ENCODE measurements around the gene THUMPD3.

Gene THUMPD3

DNA sequence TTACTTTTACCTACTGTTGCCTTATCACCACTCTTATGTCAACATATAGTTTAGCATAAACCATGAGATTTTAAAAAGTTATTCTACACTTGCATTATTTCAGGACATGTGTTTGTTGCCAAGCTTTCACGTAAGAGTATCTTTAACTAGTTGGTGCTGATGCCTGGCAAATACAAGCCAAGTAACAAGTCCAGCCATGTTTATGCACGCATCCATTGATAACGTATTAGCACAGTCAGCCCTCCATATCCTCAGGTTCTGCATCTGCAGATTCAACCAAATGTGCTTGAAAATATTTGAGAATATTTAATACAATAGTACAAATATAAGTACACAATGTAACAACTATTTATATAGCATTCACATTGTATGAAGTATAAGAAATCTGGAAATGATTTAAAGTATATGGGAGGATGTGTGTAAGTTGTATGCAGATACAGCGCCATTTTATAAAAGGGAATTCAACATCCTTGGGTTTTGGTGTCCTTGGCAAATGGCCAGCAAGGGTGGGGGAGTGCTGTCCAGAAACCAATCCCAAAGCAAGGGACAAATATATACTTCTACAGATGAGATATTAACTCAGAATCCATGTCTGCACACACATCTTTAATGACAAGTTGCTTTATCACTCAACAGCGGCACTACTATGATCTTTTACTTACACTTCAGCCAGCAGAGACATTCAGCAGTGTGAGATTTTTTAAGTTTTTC is 25.9 kb downstream of the THUMPD3 start:
- Histone ChIP-seq H3K4me1 (ENCODE audit: insufficient read depth, low read length) (peaks cover 17% of the 10 kb centered on the region), H3K9me3 (ENCODE audit: low read length) (no peaks in the 10 kb centered on the region), H3K27ac (ENCODE audit: low read depth, low read length) (no peak overlapping the region), H3K4me3 (ENCODE audit: low read depth in 1 of 2, low read length in 2 of 2) (no peak overlapping the region), H3K27me3 (ENCODE audit: control insufficient read depth in 1 of 2, insufficient read depth in 2 of 2, low read length in 2 of 2) (no peaks in the 10 kb centered on the region), H3K36me3 (ENCODE audit: insufficient read depth, low read length) (peaks cover 82% of the 10 kb centered on the region), H3K9ac (ENCODE audit: low read length) (no peak overlapping the region)

DNA sequence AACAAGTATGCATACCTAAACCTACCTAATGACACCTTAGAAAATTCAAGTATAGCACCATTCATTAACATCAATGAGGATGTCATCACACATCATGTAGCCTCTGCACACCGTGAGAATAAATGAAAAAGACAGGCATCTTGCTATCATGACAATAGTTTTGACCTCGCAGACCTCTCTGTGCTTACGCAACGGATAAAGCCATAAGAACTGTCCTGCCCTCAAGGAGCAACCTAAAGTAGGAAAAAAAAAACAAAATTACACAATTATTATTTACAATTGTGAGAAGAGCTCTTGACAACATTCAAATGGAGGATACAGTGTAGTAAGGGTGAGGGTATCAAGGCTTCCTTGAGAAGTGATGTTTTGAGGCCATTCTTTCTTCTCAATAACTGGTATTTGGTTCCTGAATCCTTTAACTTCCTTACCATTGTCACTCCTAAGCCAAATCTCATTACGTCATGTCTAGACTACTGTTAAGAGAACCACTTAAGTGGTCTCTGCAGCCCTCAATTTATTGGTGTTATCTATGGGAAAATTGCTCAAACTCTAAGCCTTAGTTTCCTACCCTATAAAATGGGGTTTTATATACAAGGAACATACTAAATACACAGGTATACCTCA is 27.5 kb downstream of the THUMPD3 start:
- peaks cover 33% of the 10 kb centered on the region for H3K4me1 ChIP-seq (ENCODE audit: insufficient read depth, low read length)
- no peak overlapping the region for H3K4me3 ChIP-seq (ENCODE audit: low read depth in 1 of 2, low read length in 2 of 2)
- H3K27me3 ChIP-seq (ENCODE audit: control insufficient read depth in 1 of 2, insufficient read depth in 2 of 2, low read length in 2 of 2) = no peaks in the 10 kb centered on the region
- H3K9me3 ChIP-seq (ENCODE audit: low read length) = no peaks in the 10 kb centered on the region
- H3K27ac ChIP-seq (ENCODE audit: low read depth, low read length) = no peak overlapping the region
- H3K9ac ChIP-seq (ENCODE audit: low read length) = no peak overlapping the region
- peaks cover 69% of the 10 kb centered on the region for H3K36me3 ChIP-seq (ENCODE audit: insufficient read depth, low read length)

DNA sequence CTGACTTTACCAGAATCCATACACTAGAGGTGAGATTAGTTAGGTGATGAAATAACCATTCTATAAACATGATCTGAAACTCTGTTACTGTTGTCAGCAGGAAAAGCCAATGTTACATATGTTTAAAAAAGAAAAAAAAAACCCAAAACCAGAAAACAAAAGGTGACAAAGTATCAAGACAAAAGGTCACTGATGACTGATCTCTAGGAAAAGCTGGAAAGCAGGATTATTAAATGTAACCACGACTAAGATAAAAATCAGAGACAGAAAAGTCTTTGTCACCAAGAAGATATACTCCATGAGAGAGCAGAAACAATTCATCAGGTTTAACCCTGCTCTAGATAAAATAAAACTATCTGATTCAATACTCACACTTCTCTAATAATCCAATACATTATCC is 29.2 kb downstream of the THUMPD3 start:
- Histone ChIP-seq H3K36me3 (ENCODE audit: insufficient read depth, low read length) (peaks cover 57% of the 10 kb centered on the region), H3K4me3 (ENCODE audit: low read depth in 1 of 2, low read length in 2 of 2) (no peak overlapping the region), H3K27me3 (ENCODE audit: control insufficient read depth in 1 of 2, insufficient read depth in 2 of 2, low read length in 2 of 2) (no peaks in the 10 kb centered on the region), H3K27ac (ENCODE audit: low read depth, low read length) (no peak overlapping the region), H3K4me1 (ENCODE audit: insufficient read depth, low read length) (peaks cover 36% of the 10 kb centered on the region), H3K9ac (ENCODE audit: low read length) (no peak overlapping the region), H3K9me3 (ENCODE audit: low read length) (no peaks in the 10 kb centered on the region)

DNA sequence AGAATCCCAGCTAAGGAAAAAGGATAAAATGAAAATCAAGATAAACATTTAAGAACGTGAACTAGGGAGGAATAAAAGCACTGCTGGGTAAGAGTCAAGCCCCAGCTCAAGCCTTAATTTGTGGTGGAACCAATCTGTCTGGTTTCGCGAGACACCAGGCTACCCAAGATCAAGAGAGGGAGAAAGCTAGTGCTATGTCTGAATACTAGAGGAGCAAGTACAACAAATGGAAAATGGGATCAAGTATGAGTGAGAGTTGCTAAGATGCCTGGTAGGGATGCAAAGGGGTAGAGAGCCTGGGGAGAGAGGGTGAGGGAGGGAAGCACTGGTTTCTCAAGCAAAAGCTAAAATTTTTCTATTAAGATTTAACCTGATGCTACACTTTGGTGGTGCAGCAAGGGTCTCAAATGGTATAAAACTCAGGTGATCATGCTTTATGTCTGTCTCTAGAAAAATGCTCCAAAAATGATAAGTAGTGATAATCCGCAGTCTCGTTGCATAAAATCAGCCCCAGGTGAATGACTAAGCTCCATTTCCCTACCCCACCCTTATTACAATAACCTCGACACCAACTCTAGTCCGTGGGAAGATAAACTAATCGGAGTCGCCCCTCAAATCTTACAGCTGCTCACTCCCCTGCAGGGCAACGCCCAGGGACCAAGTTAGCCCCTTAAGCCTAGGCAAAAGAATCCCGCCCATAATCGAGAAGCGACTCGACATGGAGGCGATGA is 32.9 kb downstream of the THUMPD3 start:
- peak overlapping the region; percentile 58 to 75 for H3K4me3 ChIP-seq (ENCODE audit: low read depth in 1 of 2, low read length in 2 of 2)
- peak overlapping the region; percentile 85 for H3K27ac ChIP-seq (ENCODE audit: low read depth, low read length)
- H3K4me1 ChIP-seq (ENCODE audit: insufficient read depth, low read length) = peaks cover 51% of the 10 kb centered on the region
- no peaks in the 10 kb centered on the region for H3K27me3 ChIP-seq (ENCODE audit: control insufficient read depth in 1 of 2, insufficient read depth in 2 of 2, low read length in 2 of 2)
- H3K36me3 ChIP-seq (ENCODE audit: insufficient read depth, low read length) = peaks cover 22% of the 10 kb centered on the region
- H3K9ac ChIP-seq (ENCODE audit: low read length) = peak overlapping the region; percentile 59
- H3K9me3 ChIP-seq (ENCODE audit: low read length) = no peaks in the 10 kb centered on the region

DNA sequence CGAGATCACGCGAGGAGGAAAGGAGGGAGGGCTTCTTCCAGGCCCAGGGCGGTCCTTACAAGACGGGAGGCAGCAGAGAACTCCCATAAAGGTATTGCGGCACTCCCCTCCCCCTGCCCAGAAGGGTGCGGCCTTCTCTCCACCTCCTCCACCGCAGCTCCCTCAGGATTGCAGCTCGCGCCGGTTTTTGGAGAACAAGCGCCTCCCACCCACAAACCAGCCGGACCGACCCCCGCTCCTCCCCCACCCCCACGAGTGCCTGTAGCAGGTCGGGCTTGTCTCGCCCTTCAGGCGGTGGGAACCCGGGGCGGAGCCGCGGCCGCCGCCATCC is 33.4 kb downstream of the THUMPD3 start:
- peak overlapping the region; percentile 58 to 75 for H3K4me3 ChIP-seq (ENCODE audit: low read depth in 1 of 2, low read length in 2 of 2)
- peak overlapping the region; percentile 85 for H3K27ac ChIP-seq (ENCODE audit: low read depth, low read length)
- H3K36me3 ChIP-seq (ENCODE audit: insufficient read depth, low read length) = peaks cover 16% of the 10 kb centered on the region
- no peaks in the 10 kb centered on the region for H3K9me3 ChIP-seq (ENCODE audit: low read length)
- peaks cover 56% of the 10 kb centered on the region for H3K4me1 ChIP-seq (ENCODE audit: insufficient read depth, low read length)
- H3K9ac ChIP-seq (ENCODE audit: low read length) = peak overlapping the region; percentile 59
- no peaks in the 10 kb centered on the region for H3K27me3 ChIP-seq (ENCODE audit: control insufficient read depth in 1 of 2, insufficient read depth in 2 of 2, low read length in 2 of 2)

DNA sequence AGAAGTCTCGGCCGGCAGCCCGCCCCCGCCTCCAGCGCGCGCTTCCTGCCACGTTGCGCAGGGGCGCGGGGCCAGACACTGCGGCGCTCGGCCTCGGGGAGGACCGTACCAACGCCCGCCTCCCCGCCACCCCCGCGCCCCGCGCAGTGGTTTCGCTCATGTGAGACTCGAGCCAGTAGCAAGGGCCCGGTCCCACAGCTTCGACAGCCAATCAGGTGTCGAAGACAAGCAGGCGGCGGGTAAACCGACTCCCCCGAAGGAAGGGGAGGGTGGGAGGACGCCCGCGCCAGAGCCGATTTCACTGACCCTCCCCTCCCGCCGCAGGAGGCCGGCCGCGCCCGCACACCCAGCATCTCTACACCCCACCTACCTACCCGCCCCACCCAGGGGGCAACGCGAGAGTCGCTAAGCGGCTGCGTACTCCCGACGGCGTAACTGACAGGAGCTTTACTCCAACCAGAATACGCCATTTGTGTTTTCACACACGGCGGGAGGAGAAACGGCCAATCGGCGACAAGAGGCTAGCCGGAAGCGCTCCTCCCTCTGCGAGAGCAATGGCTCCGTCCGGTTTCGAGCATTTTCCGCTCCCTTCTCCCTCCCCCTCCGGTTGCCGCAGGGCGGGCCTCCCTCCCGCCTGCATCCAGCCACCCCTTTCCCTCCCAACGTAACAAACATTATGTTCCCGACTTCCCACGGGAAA is 33.9 kb downstream of the THUMPD3 start:
- peaks cover 58% of the 10 kb centered on the region for H3K4me1 ChIP-seq (ENCODE audit: insufficient read depth, low read length)
- peaks cover 11% of the 10 kb centered on the region for H3K36me3 ChIP-seq (ENCODE audit: insufficient read depth, low read length)
- H3K27me3 ChIP-seq (ENCODE audit: control insufficient read depth in 1 of 2, insufficient read depth in 2 of 2, low read length in 2 of 2) = no peaks in the 10 kb centered on the region
- H3K27ac ChIP-seq (ENCODE audit: low read depth, low read length) = peak overlapping the region; percentile 85
- no peak overlapping the region for H3K9ac ChIP-seq (ENCODE audit: low read length)
- no peaks in the 10 kb centered on the region for H3K9me3 ChIP-seq (ENCODE audit: low read length)
- peak overlapping the region; percentile 58 to 75 for H3K4me3 ChIP-seq (ENCODE audit: low read depth in 1 of 2, low read length in 2 of 2)

DNA sequence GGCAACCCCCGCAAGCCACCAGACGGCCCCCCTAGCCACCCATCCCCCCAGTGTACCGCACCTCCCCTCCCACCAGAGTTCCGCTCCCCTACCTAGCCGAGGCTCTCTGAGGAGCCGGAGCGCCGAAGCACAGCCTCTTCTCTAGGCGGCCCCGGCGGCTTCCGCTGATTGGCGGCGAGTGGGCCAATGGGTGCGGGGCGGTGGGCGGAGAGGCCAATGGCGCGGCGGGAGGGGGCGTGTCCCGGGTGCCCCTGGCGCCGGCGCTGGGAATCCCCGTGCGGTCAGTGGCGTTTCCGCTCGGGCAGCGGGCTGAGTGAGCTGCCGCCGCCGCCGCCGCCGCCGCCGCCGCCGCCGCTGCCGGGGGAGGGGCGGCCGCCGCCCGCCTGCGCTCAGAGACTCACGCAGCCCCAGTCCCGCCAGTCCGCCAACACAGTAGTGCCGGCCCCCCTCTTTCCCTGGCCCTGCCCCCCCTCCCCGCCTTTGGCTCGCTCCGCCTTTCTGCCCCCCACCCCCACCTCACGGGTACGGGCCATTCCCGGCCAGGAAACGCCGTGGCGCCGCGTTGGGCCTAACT is 34.6 kb downstream of the THUMPD3 start, which contains the start of gene SETD5:
Gene SETD5, plus strand, starts transcription at position 284 of the 574 bp plus-strand sequence. CDS start 31,324 bp downstream, outside the sequence.
- H3K9me3 ChIP-seq (ENCODE audit: low read length) = no peaks in the 10 kb centered on the region
- peak within 1 kb of the TSS; percentile 77 to 88 for H3K4me3 ChIP-seq (ENCODE audit: low read depth in 1 of 2, low read length in 2 of 2)
- H3K27ac ChIP-seq (ENCODE audit: low read depth, low read length) = peak within 1 kb of the TSS; percentile 85
- H3K27me3 ChIP-seq (ENCODE audit: control insufficient read depth in 1 of 2, insufficient read depth in 2 of 2, low read length in 2 of 2) = no peaks in the 10 kb centered on the region
- peaks cover 58% of the 10 kb centered on the region for H3K4me1 ChIP-seq (ENCODE audit: insufficient read depth, low read length)
- peaks cover 11% of the 10 kb centered on the region for H3K36me3 ChIP-seq (ENCODE audit: insufficient read depth, low read length)
- peak within 1 kb of the TSS; percentile 93 for H3K9ac ChIP-seq (ENCODE audit: low read length)

DNA sequence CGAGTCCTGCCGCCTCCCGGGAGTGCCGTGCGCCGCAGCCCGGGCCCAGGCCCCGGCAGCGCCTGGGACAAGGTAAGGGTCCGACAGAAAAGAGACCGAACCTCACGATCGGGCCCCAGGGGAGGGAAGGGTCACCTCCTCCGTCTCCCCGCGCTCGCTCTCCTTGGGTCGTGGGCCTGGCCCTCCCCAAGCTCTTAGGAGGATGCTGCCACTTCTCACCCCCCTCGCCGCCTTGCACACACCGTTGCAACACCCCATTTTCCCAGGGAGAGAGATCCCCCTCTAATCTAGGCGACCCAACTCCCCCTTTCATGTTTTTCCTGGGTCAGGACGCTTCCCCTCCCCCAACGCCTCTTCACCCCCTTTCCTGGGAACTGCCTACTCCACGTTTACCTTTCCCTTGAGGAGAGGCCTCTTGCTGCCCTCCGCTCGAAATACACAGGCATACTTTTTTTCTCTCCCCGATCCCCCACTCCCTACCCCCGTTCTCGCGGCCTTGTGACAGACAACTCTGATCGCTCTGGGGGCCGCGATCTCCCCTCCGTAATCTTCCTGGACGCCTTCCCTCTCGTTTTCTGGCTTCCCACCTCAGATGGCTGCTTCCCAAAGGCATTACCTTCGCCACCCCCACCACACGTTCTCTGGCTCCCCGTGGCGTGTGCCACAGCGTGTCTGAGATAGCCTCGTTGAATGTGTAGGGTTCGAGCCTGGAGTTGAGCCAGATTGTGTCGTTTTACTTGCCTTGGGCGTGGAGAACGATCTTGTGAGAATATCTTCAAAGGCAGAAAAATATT is 35.2 kb downstream of the THUMPD3 start:
- peaks cover 10% of the 10 kb centered on the region for H3K36me3 ChIP-seq (ENCODE audit: insufficient read depth, low read length)
- peak overlapping the region; percentile 77 to 88 for H3K4me3 ChIP-seq (ENCODE audit: low read depth in 1 of 2, low read length in 2 of 2)
- peak overlapping the region; percentile 93 for H3K9ac ChIP-seq (ENCODE audit: low read length)
- no peaks in the 10 kb centered on the region for H3K27me3 ChIP-seq (ENCODE audit: control insufficient read depth in 1 of 2, insufficient read depth in 2 of 2, low read length in 2 of 2)
- H3K9me3 ChIP-seq (ENCODE audit: low read length) = no peaks in the 10 kb centered on the region
- H3K4me1 ChIP-seq (ENCODE audit: insufficient read depth, low read length) = peaks cover 58% of the 10 kb centered on the region
- peak overlapping the region; percentile 75 for H3K27ac ChIP-seq (ENCODE audit: low read depth, low read length)

DNA sequence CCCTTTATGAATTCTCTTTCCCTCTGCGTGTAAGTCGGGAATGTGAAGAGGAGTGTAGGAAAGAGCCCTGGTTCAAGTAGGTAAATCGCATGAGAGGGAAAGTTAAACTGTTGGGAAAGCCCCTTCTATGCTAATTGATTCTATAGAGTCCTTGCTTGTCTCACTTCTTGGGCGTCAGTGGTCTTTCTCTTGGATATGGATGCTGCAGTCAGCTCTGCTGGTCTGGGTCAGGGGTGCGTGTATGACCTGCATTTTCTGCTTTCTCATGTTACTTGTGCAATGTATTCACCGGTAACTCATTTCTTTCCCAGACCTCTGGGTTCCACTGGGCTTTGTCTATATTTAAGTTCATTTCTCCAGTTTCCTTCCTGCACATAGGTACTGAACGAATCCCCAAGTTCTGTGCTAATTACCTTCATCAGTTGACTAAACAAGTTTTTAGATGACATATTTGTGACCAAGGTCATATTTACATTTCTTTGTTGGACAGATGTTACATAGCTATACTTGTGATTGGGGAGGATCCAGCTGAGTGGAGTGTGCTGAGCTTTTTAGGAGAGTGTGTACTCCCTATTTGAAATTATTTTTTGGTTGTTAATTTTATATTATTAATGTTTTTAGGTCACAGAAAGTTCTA is 36.0 kb downstream of the THUMPD3 start:
- Histone ChIP-seq H3K4me3 (ENCODE audit: low read depth in 1 of 2, low read length in 2 of 2) (peak overlapping the region; percentile 77 to 88), H3K9ac (ENCODE audit: low read length) (peak overlapping the region; percentile 93), H3K27me3 (ENCODE audit: control insufficient read depth in 1 of 2, insufficient read depth in 2 of 2, low read length in 2 of 2) (no peaks in the 10 kb centered on the region), H3K27ac (ENCODE audit: low read depth, low read length) (peak overlapping the region; percentile 75), H3K9me3 (ENCODE audit: low read length) (no peaks in the 10 kb centered on the region), H3K4me1 (ENCODE audit: insufficient read depth, low read length) (peaks cover 62% of the 10 kb centered on the region), H3K36me3 (ENCODE audit: insufficient read depth, low read length) (peaks cover 2% of the 10 kb centered on the region)

DNA sequence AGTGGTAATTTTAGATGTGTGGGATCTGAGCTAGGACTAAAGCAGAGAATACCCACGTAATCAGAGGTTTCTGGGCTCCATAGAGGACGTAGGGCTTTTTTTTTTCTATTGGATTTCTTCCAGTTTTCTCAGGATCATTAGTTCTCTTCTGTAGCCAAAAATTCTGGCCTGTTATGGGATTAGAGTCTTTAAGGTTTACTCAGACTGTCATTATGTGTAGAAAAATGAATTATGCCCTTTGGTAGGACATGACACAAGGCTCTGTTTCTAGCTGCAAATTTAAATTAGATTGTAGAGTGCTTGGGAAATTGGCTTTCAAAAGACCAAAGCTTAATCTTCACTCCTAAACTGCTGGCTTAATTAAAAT is 36.5 kb downstream of the THUMPD3 start:
- peak overlapping the region; percentile 75 for H3K27ac ChIP-seq (ENCODE audit: low read depth, low read length)
- no peaks in the 10 kb centered on the region for H3K27me3 ChIP-seq (ENCODE audit: control insufficient read depth in 1 of 2, insufficient read depth in 2 of 2, low read length in 2 of 2)
- peak overlapping the region; percentile 93 for H3K9ac ChIP-seq (ENCODE audit: low read length)
- H3K4me1 ChIP-seq (ENCODE audit: insufficient read depth, low read length) = peaks cover 57% of the 10 kb centered on the region
- H3K9me3 ChIP-seq (ENCODE audit: low read length) = no peaks in the 10 kb centered on the region
- H3K36me3 ChIP-seq (ENCODE audit: insufficient read depth, low read length) = no peaks in the 10 kb centered on the region
- H3K4me3 ChIP-seq (ENCODE audit: low read depth in 1 of 2, low read length in 2 of 2) = peak overlapping the region; percentile 28 to 88

All from muscle layer of colon (tissue), 2 donors.